ENCODE data around the gene SCN9A.

DNA sequence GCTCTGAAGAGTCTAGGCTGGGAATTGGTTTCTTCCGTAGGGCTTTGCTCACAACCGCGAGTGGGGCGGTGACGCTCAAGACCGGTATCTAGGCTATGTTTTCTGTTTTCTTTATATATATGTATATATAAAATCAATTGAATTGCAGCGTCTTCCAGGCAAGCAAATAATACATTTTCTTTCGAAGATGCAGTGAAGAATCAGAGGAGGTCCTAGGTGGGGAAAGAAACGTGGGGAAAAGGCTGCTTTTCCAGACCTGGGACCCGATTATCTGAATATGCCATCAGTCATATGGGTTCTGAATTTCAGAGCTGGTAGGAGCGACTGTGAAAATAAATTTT is 714 bp upstream of the SCN9A start:
- TF ChIP-seq, protein P1, sequence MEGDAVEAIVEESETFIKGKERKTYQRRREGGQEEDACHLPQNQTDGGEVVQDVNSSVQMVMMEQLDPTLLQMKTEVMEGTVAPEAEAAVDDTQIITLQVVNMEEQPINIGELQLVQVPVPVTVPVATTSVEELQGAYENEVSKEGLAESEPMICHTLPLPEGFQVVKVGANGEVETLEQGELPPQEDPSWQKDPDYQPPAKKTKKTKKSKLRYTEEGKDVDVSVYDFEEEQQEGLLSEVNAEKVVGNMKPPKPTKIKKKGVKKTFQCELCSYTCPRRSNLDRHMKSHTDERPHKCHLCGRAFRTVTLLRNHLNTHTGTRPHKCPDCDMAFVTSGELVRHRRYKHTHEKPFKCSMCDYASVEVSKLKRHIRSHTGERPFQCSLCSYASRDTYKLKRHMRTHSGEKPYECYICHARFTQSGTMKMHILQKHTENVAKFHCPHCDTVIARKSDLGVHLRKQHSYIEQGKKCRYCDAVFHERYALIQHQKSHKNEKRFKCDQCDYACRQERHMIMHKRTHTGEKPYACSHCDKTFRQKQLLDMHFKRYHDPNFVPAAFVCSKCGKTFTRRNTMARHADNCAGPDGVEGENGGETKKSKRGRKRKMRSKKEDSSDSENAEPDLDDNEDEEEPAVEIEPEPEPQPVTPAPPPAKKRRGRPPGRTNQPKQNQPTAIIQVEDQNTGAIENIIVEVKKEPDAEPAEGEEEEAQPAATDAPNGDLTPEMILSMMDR (conservative IDR thresholded peaks at IDR 0.05; ENCODE audit: low read depth, low read length) = no peak
- TF ChIP-seq MXI1 (IDR thresholded peaks at IDR 0.05; ENCODE audit: borderline replicate concordance, low read depth, low read length) (no peak), RAD21 (IDR thresholded peaks at IDR 0.05; ENCODE audit: low read length) (no peak), POLR2A (IDR thresholded peaks at IDR 0.05; ENCODE audit: low read depth, low read length) (no peak), MAFK (IDR thresholded peaks at IDR 0.05; ENCODE audit: low read depth, low read length) (no peak), MAZ (IDR thresholded peaks at IDR 0.05; ENCODE audit: borderline replicate concordance, low read depth, low read length) (no peak), CEBPB (IDR thresholded peaks at IDR 0.05; ENCODE audit: low read depth, low read length) (no peak), BHLHE40 (IDR thresholded peaks at IDR 0.05; ENCODE audit: low read depth, low read length) (no peak), RFX5 (IDR thresholded peaks at IDR 0.05; ENCODE audit: low read depth, low read length) (no peak), SMC3 (IDR thresholded peaks at IDR 0.05; ENCODE audit: low read depth, low read length) (no peak)
- TF ChIP-seq, protein P2, sequence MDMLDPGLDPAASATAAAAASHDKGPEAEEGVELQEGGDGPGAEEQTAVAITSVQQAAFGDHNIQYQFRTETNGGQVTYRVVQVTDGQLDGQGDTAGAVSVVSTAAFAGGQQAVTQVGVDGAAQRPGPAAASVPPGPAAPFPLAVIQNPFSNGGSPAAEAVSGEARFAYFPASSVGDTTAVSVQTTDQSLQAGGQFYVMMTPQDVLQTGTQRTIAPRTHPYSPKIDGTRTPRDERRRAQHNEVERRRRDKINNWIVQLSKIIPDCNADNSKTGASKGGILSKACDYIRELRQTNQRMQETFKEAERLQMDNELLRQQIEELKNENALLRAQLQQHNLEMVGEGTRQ (IDR thresholded peaks at IDR 0.05; ENCODE audit: low read depth, low read length) = no peak
- TF ChIP-seq, protein P3, sequence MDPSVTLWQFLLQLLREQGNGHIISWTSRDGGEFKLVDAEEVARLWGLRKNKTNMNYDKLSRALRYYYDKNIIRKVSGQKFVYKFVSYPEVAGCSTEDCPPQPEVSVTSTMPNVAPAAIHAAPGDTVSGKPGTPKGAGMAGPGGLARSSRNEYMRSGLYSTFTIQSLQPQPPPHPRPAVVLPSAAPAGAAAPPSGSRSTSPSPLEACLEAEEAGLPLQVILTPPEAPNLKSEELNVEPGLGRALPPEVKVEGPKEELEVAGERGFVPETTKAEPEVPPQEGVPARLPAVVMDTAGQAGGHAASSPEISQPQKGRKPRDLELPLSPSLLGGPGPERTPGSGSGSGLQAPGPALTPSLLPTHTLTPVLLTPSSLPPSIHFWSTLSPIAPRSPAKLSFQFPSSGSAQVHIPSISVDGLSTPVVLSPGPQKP (IDR thresholded peaks at IDR 0.05; ENCODE audit: borderline replicate concordance, low read depth, low read length) = no peak
